OCI-LY7 (cell line): Measurements from ENCODE around the gene CRYBG2. TPM values are rescaled to one million over a fixed set of nuclear protein-coding genes. Genes with fewer than 3 reads are reported as not detected.

Source experiments
- BruUV-seq: library from RNA; stranded (reverse); fragments of 400-500 nt; replicated peaks from 2 replicates; lab custom pipeline; 2021; lab: Mats Ljungman, UMichigan
- CTCF ChIA-PET: fragments of 300-600 bp; sonication (Branson Sonifier 250); formaldehyde crosslinking; loops from one replicate; lab custom pipeline; 2022; ENCODE audit warnings: antibody characterized with exemption; ENCODE audit not compliant: unreplicated experiment; lab: Charles Lee
- POLR2A ChIA-PET: fragments of 300-600 bp; sonication (Branson Sonifier 250); formaldehyde crosslinking; loops from one replicate; lab custom pipeline; 2022; ENCODE audit warnings: antibody characterized with exemption; lab: Charles Lee
- DNase-seq: peaks from one replicate; pipeline ENCODE4 v3.0.0-alpha.2; 2015; ENCODE audit warnings: low spot score
- H2AFZ ChIP-seq: fragments of 200-600 bp; sonication (generic), shearing (Covaris generic); 2 replicates; pipeline ENCODE4 v1.6.1; 2014; ENCODE audit warnings: mild to moderate bottlenecking, antibody characterized with exemption, low read length, moderate library complexity
- H3K27ac ChIP-seq: fragments of 200-600 bp; sonication (generic); 2 replicates; pipeline ENCODE4 v1.5.1; 2014; ENCODE audit warnings: mixed run types, low read depth, mild to moderate bottlenecking, moderate library complexity, low read length, inconsistent platforms; ENCODE audit not compliant: poor library complexity, severe bottlenecking
- H3K36me3 ChIP-seq: fragments of 200-600 bp; sonication (generic); 2 replicates; pipeline ENCODE4 v1.6.1; 2014; ENCODE audit warnings: mild to moderate bottlenecking, antibody characterized with exemption, low read length, moderate library complexity, mixed read lengths; ENCODE audit not compliant: insufficient read depth
- H3K4me1 ChIP-seq: fragments of 200-600 bp; sonication (generic); 2 replicates; pipeline ENCODE4 v1.5.1; 2014; ENCODE audit warnings: mild to moderate bottlenecking, low read length; ENCODE audit not compliant: insufficient read depth, poor library complexity, severe bottlenecking
- H3K4me2 ChIP-seq: fragments of 200-600 bp; sonication (generic); 2 replicates; pipeline ENCODE4 v1.6.1; 2014; ENCODE audit warnings: mild to moderate bottlenecking, low read length
- H3K4me3 ChIP-seq: fragments of 200-600 bp; sonication (generic); 2 replicates; pipeline ENCODE4 v1.5.1; 2014; ENCODE audit warnings: mild to moderate bottlenecking, low read depth, low read length; ENCODE audit not compliant: poor library complexity, severe bottlenecking
- H3K79me2 ChIP-seq: fragments of 200-600 bp; sonication (generic); 2 replicates; pipeline ENCODE4 v1.6.1; 2016; ENCODE audit warnings: low read depth, mild to moderate bottlenecking, low read length, moderate library complexity, mixed read lengths; ENCODE audit not compliant: insufficient read depth
- H3K9me2 ChIP-seq: fragments of 200-600 bp; sonication (generic); 2 replicates; pipeline ENCODE4 v1.6.1; 2016; ENCODE audit warnings: mild to moderate bottlenecking, low read length, mixed read lengths; ENCODE audit not compliant: insufficient read depth
- H3K9me3 ChIP-seq: fragments of 200-600 bp; sonication (generic); 2 replicates; pipeline ENCODE4 v1.6.1; 2014; ENCODE audit warnings: mild to moderate bottlenecking, mixed run types, low read length, mixed read lengths
- H4K20me1 ChIP-seq: fragments of 200-600 bp; sonication (generic); 2 replicates; pipeline ENCODE4 v1.6.1; 2014; ENCODE audit warnings: mild to moderate bottlenecking, antibody characterized with exemption, low read length, moderate library complexity, mixed read lengths; ENCODE audit not compliant: insufficient read depth
- CTCF ChIP-seq: fragments of 200-600 bp; sonication (generic); conservative IDR thresholded peaks from 2 replicates; pipeline ENCODE4 v1.5.1; 2014; ENCODE audit warnings: mild to moderate bottlenecking, antibody characterized with exemption, low read length, moderate library complexity, mixed read lengths
- EZH2phosphoT487 ChIP-seq: fragments of 200-600 bp; sonication (generic); IDR thresholded peaks from 2 replicates; pipeline ENCODE4 v1.6.1; 2018; ENCODE audit warnings: low read depth, borderline replicate concordance, mild to moderate bottlenecking, mixed run types, antibody characterized with exemption, low read length, moderate library complexity, mixed read lengths
- intact Hi-C: fragments of 100-400 bp; cut with micrococcal nuclease; formaldehyde crosslinking; loops from one replicate; pipeline ENCODE4 v1.10.0; 2022; ENCODE audit not compliant: unreplicated experiment
- total RNA-seq, 2 experiments: library from RNA; depleted of rRNA in 1 of 2; stranded (reverse); fragments of >200 nt in 1 of 2; shearing (Covaris generic) in 1 of 2; gene quantifications; 2 replicates each; pipeline ENCODE4 v1.2.3, GENCODE V29; 2014 to 2022

Gene CRYBG2
- total RNA-seq, 2 experiments from 2014 or later = 1.3 to 5.5 TPM

GRCh38 chr1:26320896-26321295 lies 33.0 kb downstream of the CRYBG2 start:
- peaks cover 55% of the 10 kb centered on the region for H3K4me1 ChIP-seq
- peaks cover 35% of the 10 kb centered on the region for H3K79me2 ChIP-seq
- peak overlapping the region; percentile 95 for H3K4me2 ChIP-seq
- TF ChIP-seq EZH2phosphoT487 (no peak), CTCF (no peak)
- no peak overlapping the region for H2AFZ ChIP-seq
- H4K20me1 ChIP-seq = no peaks in the 10 kb centered on the region
- ChIA-PET POLR2A (interaction anchor here (1.1 to 11.7 kb wide), 2 partner anchors 10 to 33 kb away, joined by 3 to 273 read pairs; no protein-coding TSS in a partner anchor), CTCF (interaction anchor here (0.6 to 3.9 kb wide), 5 partner anchors 21 to 40 kb away, joined by 3 to 37 read pairs (median 4); no protein-coding TSS in a partner anchor)
- intact Hi-C loops = loop anchor here (1.0 to 2.0 kb wide), 2 partner anchors 36 to 42 kb away; no protein-coding TSS in a partner anchor
- BruUV-seq = no TSS peak
- no peaks in the 10 kb centered on the region for H3K9me2 ChIP-seq
- no peaks in the 10 kb centered on the region for H3K9me3 ChIP-seq
- peak overlapping the region; percentile 93 for H3K4me3 ChIP-seq
- H3K27ac ChIP-seq = peak overlapping the region; percentile 91
- no peak for DNase-seq
- H3K36me3 ChIP-seq = peaks cover 59% of the 10 kb centered on the region

GRCh38 chr1:26318338-26319064 lies 35.4 kb downstream of the CRYBG2 start:
- TF ChIP-seq EZH2phosphoT487 (no peak), CTCF (no peak)
- Histone ChIP-seq H3K79me2 (peaks cover 35% of the 10 kb centered on the region), H3K27ac (peak overlapping the region; percentile 91), H3K4me2 (peak overlapping the region; percentile 95), H3K4me3 (peak overlapping the region; percentile 93), H3K4me1 (peaks cover 79% of the 10 kb centered on the region), H3K9me3 (no peaks in the 10 kb centered on the region), H2AFZ (no peak overlapping the region), H3K9me2 (no peaks in the 10 kb centered on the region), H3K36me3 (peaks cover 42% of the 10 kb centered on the region), H4K20me1 (no peaks in the 10 kb centered on the region)
- ChIA-PET POLR2A (interaction anchor here (0.6 to 11.7 kb wide), 8 partner anchors 10 to 105 kb away, joined by 3 to 273 read pairs (median 3); partner anchors contain the start of gene UBXN11), CTCF (interaction anchor here (0.7 to 3.9 kb wide), 7 partner anchors 10 to 34 kb away, joined by 3 to 37 read pairs (median 4); partner anchors contain the start of gene UBXN11)
- intact Hi-C loops = loop anchor here (10.0 kb wide), 1 partner anchor 226 kb away; no protein-coding TSS in a partner anchor
- DNase-seq = peak; percentile 50
- BruUV-seq = no TSS peak
